ENCODE data around the gene ESPN. TPM values are rescaled to one million over a fixed set of nuclear protein-coding genes. Genes with fewer than 3 reads are reported as not detected.

Gene ESPN
- total RNA-seq, 1 donor from 2014 or later, result 54.0 TPM

DNA sequence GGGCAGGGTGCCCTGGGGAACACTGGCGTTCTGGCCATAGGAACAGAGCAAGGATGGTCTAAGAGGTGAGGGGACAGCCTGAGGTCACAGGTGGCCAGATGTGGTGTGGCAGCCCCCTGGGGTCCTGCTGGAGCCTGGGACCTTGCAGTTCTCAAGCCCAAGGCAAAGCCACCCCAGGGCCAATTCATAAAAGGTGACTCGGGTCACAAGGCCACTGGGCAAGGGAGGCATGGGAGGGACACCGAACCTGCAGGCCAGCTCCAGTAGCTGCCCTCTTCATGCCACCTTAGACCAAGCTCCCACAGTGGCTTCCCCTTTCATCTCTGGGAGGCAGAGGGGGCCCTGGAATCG lies 22.1 kb downstream of the ESPN start:
- H3K4me3 Mint-ChIP-seq (ENCODE audit: low read depth), result peak overlapping the region; percentile 72

DNA sequence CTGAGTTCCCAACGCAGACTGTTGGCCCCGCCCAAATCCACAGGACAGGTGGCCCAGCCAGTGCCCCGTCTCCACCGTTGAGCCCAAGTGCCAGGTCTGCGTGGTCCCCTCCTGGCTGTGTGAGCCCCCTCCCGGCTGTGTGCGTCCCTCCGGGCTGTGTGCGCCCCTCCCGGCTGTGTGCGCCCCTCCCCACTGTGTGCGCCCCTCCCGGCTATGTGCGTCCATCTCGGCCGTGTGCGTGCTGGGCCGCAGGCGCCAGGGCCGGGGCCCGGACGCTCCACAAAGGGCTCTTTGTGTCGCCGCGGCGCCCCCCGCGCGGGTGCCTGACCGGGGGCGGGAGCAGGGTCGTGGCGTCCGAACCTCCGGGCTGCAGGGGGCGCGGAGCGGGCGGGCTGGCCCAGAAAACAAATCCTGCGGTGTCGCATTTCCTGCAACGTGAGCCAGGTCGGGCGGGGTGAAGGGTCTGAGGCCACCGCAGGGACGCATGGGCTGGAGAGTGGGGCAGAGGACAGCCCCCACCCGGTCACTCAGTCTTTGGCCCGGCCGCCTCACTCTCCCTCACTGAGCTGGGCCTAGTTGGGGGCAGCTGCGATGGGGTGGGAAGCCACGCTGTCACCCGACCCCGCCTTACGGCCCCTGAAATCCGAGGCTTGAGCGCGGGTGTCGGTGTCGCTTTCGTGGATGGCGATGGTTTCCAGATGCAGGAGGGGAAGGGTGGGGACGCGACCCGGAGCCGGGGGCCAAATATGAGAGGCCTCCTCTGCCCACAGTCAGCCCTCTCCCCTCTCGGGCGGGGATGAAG lies 22.6 kb downstream of the ESPN start:
- peak; percentile 60 for DNase-seq (ENCODE audit: low spot score, unreplicated experiment)
- Mint-ChIP-seq H3K36me3 (ENCODE audit: insufficient read depth) (no peaks in the 10 kb centered on the region), H3K27me3 (peaks cover 9% of the 10 kb centered on the region), H3K4me1 (ENCODE audit: low read depth) (peaks cover 24% of the 10 kb centered on the region), H3K9me3 (ENCODE audit: low read depth) (no peaks in the 10 kb centered on the region), H3K4me3 (ENCODE audit: low read depth) (peak overlapping the region; percentile 72), H3K27ac (peak overlapping the region; percentile 87)
- TF ChIP-seq, protein P1, sequence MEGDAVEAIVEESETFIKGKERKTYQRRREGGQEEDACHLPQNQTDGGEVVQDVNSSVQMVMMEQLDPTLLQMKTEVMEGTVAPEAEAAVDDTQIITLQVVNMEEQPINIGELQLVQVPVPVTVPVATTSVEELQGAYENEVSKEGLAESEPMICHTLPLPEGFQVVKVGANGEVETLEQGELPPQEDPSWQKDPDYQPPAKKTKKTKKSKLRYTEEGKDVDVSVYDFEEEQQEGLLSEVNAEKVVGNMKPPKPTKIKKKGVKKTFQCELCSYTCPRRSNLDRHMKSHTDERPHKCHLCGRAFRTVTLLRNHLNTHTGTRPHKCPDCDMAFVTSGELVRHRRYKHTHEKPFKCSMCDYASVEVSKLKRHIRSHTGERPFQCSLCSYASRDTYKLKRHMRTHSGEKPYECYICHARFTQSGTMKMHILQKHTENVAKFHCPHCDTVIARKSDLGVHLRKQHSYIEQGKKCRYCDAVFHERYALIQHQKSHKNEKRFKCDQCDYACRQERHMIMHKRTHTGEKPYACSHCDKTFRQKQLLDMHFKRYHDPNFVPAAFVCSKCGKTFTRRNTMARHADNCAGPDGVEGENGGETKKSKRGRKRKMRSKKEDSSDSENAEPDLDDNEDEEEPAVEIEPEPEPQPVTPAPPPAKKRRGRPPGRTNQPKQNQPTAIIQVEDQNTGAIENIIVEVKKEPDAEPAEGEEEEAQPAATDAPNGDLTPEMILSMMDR (IDR thresholded peaks at IDR 0.05; ENCODE audit: unreplicated experiment), result peak; percentile 39

More for the DNA sequence above, 22.1 kb downstream of the ESPN start:
- TF ChIP-seq, protein P1 (IDR thresholded peaks at IDR 0.05; ENCODE audit: unreplicated experiment), result no peak
- Mint-ChIP-seq H3K4me1 (ENCODE audit: low read depth) (peaks cover 24% of the 10 kb centered on the region), H3K9me3 (ENCODE audit: low read depth) (no peaks in the 10 kb centered on the region), H3K36me3 (ENCODE audit: insufficient read depth) (no peaks in the 10 kb centered on the region), H3K27me3 (peaks cover 14% of the 10 kb centered on the region), H3K27ac (peak overlapping the region; percentile 79)
- no peak for DNase-seq (ENCODE audit: low spot score, unreplicated experiment)

DNA sequence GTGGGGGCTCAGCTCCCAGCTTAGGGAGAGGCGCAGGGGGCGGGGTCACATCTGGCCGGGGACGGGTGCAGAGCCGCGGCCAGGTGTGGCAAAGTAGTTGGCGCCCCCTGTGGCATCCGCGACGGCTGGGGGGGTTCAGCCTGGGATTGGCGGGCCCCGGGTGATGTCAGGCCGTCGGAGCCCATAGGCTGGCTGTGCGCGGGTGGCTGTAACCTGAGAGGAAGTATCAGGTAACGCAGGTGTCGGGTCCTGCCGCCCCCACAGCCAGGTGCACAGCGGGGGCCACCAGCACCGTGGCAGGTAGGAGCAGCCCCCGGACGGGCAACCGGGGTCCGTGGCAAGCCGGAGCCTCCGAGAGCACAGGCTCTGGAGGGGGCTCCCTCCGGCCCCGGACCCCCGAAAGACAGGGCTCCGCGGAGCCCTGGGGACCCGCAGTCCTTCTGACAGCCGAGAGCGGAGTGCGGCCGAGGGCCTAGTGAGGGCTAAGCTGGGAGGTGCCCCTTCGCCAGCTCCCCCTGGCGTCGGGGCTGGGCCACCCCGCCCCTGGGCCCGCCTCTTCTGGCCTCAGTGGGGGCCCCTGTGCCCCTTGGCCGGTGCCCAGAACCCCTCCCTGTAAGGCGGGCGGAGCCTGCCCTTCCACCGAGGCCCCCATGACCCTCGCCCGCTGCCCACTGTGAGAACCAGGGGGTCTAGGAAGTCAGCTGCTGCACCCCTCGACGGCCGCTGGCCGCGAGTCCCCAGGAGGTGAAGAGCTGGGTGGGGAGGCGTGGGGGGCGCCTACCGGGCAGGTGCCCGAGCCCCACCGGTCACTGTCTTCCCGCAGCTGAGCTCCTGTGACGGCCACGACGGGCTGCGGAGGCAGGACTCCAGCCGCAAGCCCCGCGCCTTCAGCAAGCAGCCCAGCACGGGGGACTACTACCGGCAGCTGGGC lies 23.5 kb downstream of the ESPN start:
- H3K27me3 Mint-ChIP-seq, result peaks cover 9% of the 10 kb centered on the region
- peaks cover 24% of the 10 kb centered on the region for H3K4me1 Mint-ChIP-seq (ENCODE audit: low read depth)
- H3K9me3 Mint-ChIP-seq (ENCODE audit: low read depth), result no peaks in the 10 kb centered on the region
- peak; percentile 85 for DNase-seq (ENCODE audit: low spot score, unreplicated experiment)
- TF ChIP-seq, protein P1 (IDR thresholded peaks at IDR 0.05; ENCODE audit: unreplicated experiment), result no peak
- peaks cover under 1% of the 10 kb centered on the region for H3K36me3 Mint-ChIP-seq (ENCODE audit: insufficient read depth)
- H3K4me3 Mint-ChIP-seq (ENCODE audit: low read depth), result peak overlapping the region; percentile 72
- H3K27ac Mint-ChIP-seq, result peak overlapping the region; percentile 87

DNA sequence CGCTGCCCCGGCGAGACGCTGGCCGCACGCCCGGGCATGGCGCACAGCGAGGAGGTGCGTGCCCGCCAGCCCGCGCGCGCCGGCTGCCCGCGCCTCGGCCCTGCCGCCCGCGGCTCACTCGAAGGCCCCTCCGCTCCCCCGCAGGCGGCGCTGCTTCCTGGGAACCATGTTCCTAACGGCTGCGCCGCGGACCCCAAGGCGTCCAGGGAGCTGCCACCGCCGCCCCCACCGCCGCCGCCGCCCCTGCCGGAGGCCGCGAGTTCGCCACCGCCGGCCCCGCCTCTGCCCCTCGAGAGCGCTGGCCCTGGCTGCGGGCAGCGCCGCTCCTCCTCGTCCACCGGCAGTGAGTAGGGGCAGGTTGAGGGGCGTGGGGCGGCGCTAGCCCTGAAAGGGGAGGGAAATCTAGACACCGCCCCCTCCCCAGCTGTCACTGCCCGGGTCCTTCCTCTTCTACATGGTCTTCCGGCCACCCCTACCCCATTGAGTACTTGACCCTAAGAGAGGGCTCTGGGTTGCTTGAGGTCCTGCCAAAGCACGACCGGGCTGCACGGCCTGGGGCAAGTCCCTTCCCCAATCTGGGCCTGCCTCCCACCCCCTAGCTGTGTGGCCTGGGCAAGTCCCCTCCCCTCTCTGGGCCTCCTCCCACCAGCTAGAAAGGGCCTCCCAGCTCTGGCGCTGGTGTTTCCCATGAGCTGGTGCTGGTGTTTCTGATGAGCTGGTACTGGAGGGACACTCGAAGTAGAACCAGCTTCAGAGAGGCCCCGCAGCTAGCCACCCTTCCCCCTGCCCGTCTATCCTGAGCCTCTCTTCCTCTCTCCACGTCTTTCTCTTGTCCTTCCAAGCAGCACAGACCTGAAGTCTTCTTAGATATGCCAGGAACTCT lies 24.4 kb downstream of the ESPN start:
- peaks cover 6% of the 10 kb centered on the region for H3K36me3 Mint-ChIP-seq (ENCODE audit: insufficient read depth)
- peaks cover 14% of the 10 kb centered on the region for H3K27me3 Mint-ChIP-seq
- TF ChIP-seq, protein P1 (IDR thresholded peaks at IDR 0.05; ENCODE audit: unreplicated experiment), result no peak
- H3K4me1 Mint-ChIP-seq (ENCODE audit: low read depth), result peaks cover 24% of the 10 kb centered on the region
- H3K27ac Mint-ChIP-seq, result peak overlapping the region; percentile 27
- H3K9me3 Mint-ChIP-seq (ENCODE audit: low read depth), result no peaks in the 10 kb centered on the region
- H3K4me3 Mint-ChIP-seq (ENCODE audit: low read depth), result peak overlapping the region; percentile 59
- DNase-seq (ENCODE audit: low spot score, unreplicated experiment), result peak; percentile 42
